OCI-LY3 (cell line): Measurements from ENCODE around the gene PDCD6IP.

ENCODE experiments used
- CTCF ChIP-seq: fragments of 200-600, 300-600 bp; sonication (generic); IDR thresholded peaks from 2 replicates; pipeline ENCODE4 v1.5.1; 2014; ENCODE audit warnings: antibody characterized with exemption, low read length, low read depth
- EZH2phosphoT487 ChIP-seq: fragments of 200-600 bp; shearing (Covaris generic); IDR thresholded peaks from 2 replicates; pipeline ENCODE4 v1.6.1; 2018; ENCODE audit warnings: antibody characterized with exemption, mixed run types, low read depth

GRCh38 chr3:33777996-33778395 lies 20.4 kb upstream of the PDCD6IP start:
- TF ChIP-seq CTCF (no peak), EZH2phosphoT487 (no peak)
